ENCODE data around the gene RPS6KA1.

The RPS6KA1 gene

GRCh38 chr1:26533951-26534509 lies 4.5 kb downstream of the RPS6KA1 start:
- no peak for DNase-seq

GRCh38 chr1:26535201-26535600 lies 5.6 kb downstream of the RPS6KA1 start:
- DNase-seq, result no peak

- no peak for DNase-seq
These were observed 6.5 kb downstream of the RPS6KA1 start for GRCh38 chr1:26536081-26536480.

- no peak for DNase-seq
These were observed 7.0 kb downstream of the RPS6KA1 start for GRCh38 chr1:26536521-26536920.

- no peak for DNase-seq
These were observed 8.4 kb downstream of the RPS6KA1 start for GRCh38 chr1:26537951-26538352.

- no peak for DNase-seq
These were observed 9.2 kb downstream of the RPS6KA1 start for GRCh38 chr1:26538480-26539412.

- DNase-seq, result no peak
These were observed 10.2 kb downstream of the RPS6KA1 start for GRCh38 chr1:26539722-26540121.

GRCh38 chr1:26540351-26540750 lies 10.8 kb downstream of the RPS6KA1 start:
- DNase-seq, result no peak

- DNase-seq, result no peak
These were observed 11.9 kb downstream of the RPS6KA1 start for GRCh38 chr1:26541431-26541815.

GRCh38 chr1:26541816-26542711 lies 12.5 kb downstream of the RPS6KA1 start:
- no peak for DNase-seq

- DNase-seq, result no peak
These were observed 13.3 kb downstream of the RPS6KA1 start for GRCh38 chr1:26542771-26543451.

GRCh38 chr1:26543462-26543861 lies 13.9 kb downstream of the RPS6KA1 start:
- no peak for DNase-seq

- DNase-seq, result no peak
These were observed 14.6 kb downstream of the RPS6KA1 start for GRCh38 chr1:26544126-26544525.

GRCh38 chr1:26545969-26546323 lies 16.4 kb downstream of the RPS6KA1 start:
- DNase-seq, result no peak

GRCh38 chr1:26546375-26546774 lies 16.8 kb downstream of the RPS6KA1 start:
- DNase-seq, result no peak

GRCh38 chr1:26546819-26547218 lies 17.3 kb downstream of the RPS6KA1 start:
- DNase-seq, result no peak

- no peak for DNase-seq
These were observed 19.3 kb downstream of the RPS6KA1 start for GRCh38 chr1:26548841-26549240.

GRCh38 chr1:26550946-26551345 lies 21.4 kb downstream of the RPS6KA1 start:
- DNase-seq, result no peak

- no peak for DNase-seq
These were observed 23.2 kb downstream of the RPS6KA1 start for GRCh38 chr1:26552720-26553119.

- DNase-seq, result no peak
These were observed 24.6 kb downstream of the RPS6KA1 start for GRCh38 chr1:26553942-26554682.

- no peak for DNase-seq
These were observed 25.2 kb downstream of the RPS6KA1 start for GRCh38 chr1:26554781-26555180.

- DNase-seq, result no peak
These were observed 26.0 kb downstream of the RPS6KA1 start for GRCh38 chr1:26555550-26555981.
